Glutamatergic neuron (in vitro differentiated cells): ENCODE results near the gene OR10J1. TPM values are rescaled to one million over a fixed set of nuclear protein-coding genes. Genes with fewer than 3 reads are reported as not detected.

Experiments used
- DNase-seq: peaks from one replicate; pipeline ENCODE4 v3.0.0; 2022
- H3K27ac Mint-ChIP-seq: one replicate; pipeline ENCODE4 v1.8.0; 2020; ENCODE audit warnings: mild to moderate bottlenecking, mixed read lengths, inconsistent platforms; ENCODE audit not compliant: unreplicated experiment
- H3K27me3 Mint-ChIP-seq: one replicate; pipeline ENCODE4 v1.8.0; 2020; ENCODE audit warnings: mild to moderate bottlenecking, moderate library complexity, mixed read lengths, inconsistent platforms; ENCODE audit not compliant: unreplicated experiment
- H3K36me3 Mint-ChIP-seq: one replicate; pipeline ENCODE4 v1.8.0; 2020; ENCODE audit warnings: mild to moderate bottlenecking, mixed read lengths, inconsistent platforms; ENCODE audit not compliant: unreplicated experiment
- H3K4me1 Mint-ChIP-seq: one replicate; pipeline ENCODE4 v1.8.0; 2020; ENCODE audit warnings: mild to moderate bottlenecking, low read depth, mixed read lengths, inconsistent platforms; ENCODE audit not compliant: unreplicated experiment
- H3K4me3 Mint-ChIP-seq: one replicate; pipeline ENCODE4 v1.8.0; 2020; ENCODE audit warnings: mild to moderate bottlenecking, mixed read lengths, inconsistent platforms; ENCODE audit not compliant: unreplicated experiment
- H3K9me3 Mint-ChIP-seq: one replicate; pipeline ENCODE4 v1.8.0; 2020; ENCODE audit warnings: mild to moderate bottlenecking, moderate library complexity, mixed read lengths, inconsistent platforms; ENCODE audit not compliant: unreplicated experiment
- CTCF ChIP-seq: fragments of 200-600 bp; sonication (generic); IDR thresholded peaks from one replicate; pipeline ENCODE4 v1.5.0; 2021; ENCODE audit not compliant: partially characterized antibody, unreplicated experiment
- total RNA-seq: library from RNA; stranded (reverse); fragmentation: NEBNext Ultra II Directional; extraction: Animal tissue kit (Norgen Biotek cat#: 25700); gene quantifications from one replicate; pipeline ENCODE4 v1.2.1, GENCODE V29; 2021; ENCODE audit not compliant: unreplicated experiment

The OR10J1 gene
- total RNA-seq, 1 donor from 2014 or later, result not detected

- Mint-ChIP-seq H3K4me3 (no peak overlapping the region), H3K27me3 (peaks cover 2% of the 10 kb centered on the region), H3K36me3 (no peaks in the 10 kb centered on the region), H3K4me1 (no peaks in the 10 kb centered on the region), H3K27ac (no peak overlapping the region), H3K9me3 (no peaks in the 10 kb centered on the region)
- no peak for DNase-seq
- no peak for TF ChIP-seq CTCF
Observed at GRCh38 chr1:159429074-159429861, 10.3 kb upstream of the OR10J1 start.

GRCh38 chr1:159430985-159431384, 8.5 kb upstream of the OR10J1 start:
- Mint-ChIP-seq H3K4me1 (no peaks in the 10 kb centered on the region), H3K9me3 (no peaks in the 10 kb centered on the region), H3K27ac (no peak overlapping the region), H3K27me3 (peaks cover 2% of the 10 kb centered on the region), H3K36me3 (no peaks in the 10 kb centered on the region), H3K4me3 (no peak overlapping the region)
- no peak for TF ChIP-seq CTCF
- no peak for DNase-seq

GRCh38 chr1:159431904-159432303, 7.6 kb upstream of the OR10J1 start, which contains the start of gene OR10J4:
OR10J4 (plus strand) TSS chr1:159432204.
- Mint-ChIP-seq H3K27ac (no peak within 1 kb of the TSS), H3K36me3 (no peaks in the 10 kb centered on the region), H3K9me3 (no peaks in the 10 kb centered on the region), H3K4me1 (no peaks in the 10 kb centered on the region), H3K4me3 (no peak within 1 kb of the TSS), H3K27me3 (peaks cover 2% of the 10 kb centered on the region)
- DNase-seq, result no peak
- TF ChIP-seq CTCF, result no peak

- Mint-ChIP-seq H3K36me3 (no peaks in the 10 kb centered on the region), H3K4me3 (no peak overlapping the region), H3K9me3 (no peaks in the 10 kb centered on the region), H3K4me1 (no peaks in the 10 kb centered on the region), H3K27ac (no peak overlapping the region), H3K27me3 (peaks cover 2% of the 10 kb centered on the region)
- DNase-seq, result no peak
- no peak for TF ChIP-seq CTCF
Observed at GRCh38 chr1:159436469-159436868, 3.1 kb upstream of the OR10J1 start.

GRCh38 chr1:159441360-159441759, 1.8 kb downstream of the OR10J1 start:
- Mint-ChIP-seq H3K4me3 (no peak overlapping the region), H3K27me3 (no peaks in the 10 kb centered on the region), H3K36me3 (no peaks in the 10 kb centered on the region), H3K27ac (no peak overlapping the region), H3K4me1 (no peaks in the 10 kb centered on the region), H3K9me3 (no peaks in the 10 kb centered on the region)
- DNase-seq, result no peak
- TF ChIP-seq CTCF, result no peak
